DOHH2 (cell line): ENCODE data around the gene RASL11B.

Source experiments
- H3F3A ChIP-seq: fragments of 200-600 bp; sonication (generic), shearing (Covaris generic); 2 replicates; pipeline ENCODE4 v1.6.0; 2016; ENCODE audit warnings: antibody characterized with exemption, mild to moderate bottlenecking; ENCODE audit not compliant: control insufficient read depth, insufficient read depth
- H3K27ac ChIP-seq: fragments of 200-600 bp; sonication (generic); 2 replicates; pipeline ENCODE4 v1.5.1; 2014; ENCODE audit warnings: low read depth, mild to moderate bottlenecking, low read length, moderate library complexity
- H3K27me3 ChIP-seq: fragments of 200-600 bp; sonication (generic); 2 replicates; pipeline ENCODE4 v1.6.1; 2014; ENCODE audit warnings: mild to moderate bottlenecking, low read length, mixed read lengths; ENCODE audit not compliant: control insufficient read depth
- H3K36me3 ChIP-seq: fragments of 200-600 bp; sonication (generic); 2 replicates; pipeline ENCODE4 v1.6.1; 2014; ENCODE audit warnings: mild to moderate bottlenecking, low read length, moderate library complexity, mixed read lengths; ENCODE audit not compliant: control insufficient read depth
- H3K4me1 ChIP-seq: fragments of 200-600 bp; sonication (generic); 2 replicates; pipeline ENCODE4 v1.6.1; 2014; ENCODE audit warnings: mild to moderate bottlenecking, low read length, mixed read lengths; ENCODE audit not compliant: control insufficient read depth
- H3K4me2 ChIP-seq: fragments of 200-600 bp; sonication (generic); 2 replicates; pipeline ENCODE4 v1.6.0; 2014; ENCODE audit warnings: mild to moderate bottlenecking, low read length, moderate library complexity
- H3K4me3 ChIP-seq: fragments of 200-600 bp; sonication (generic); 2 replicates; pipeline ENCODE4 v1.5.1; 2014; ENCODE audit warnings: mild to moderate bottlenecking, low read length, mixed read lengths
- H3K79me2 ChIP-seq: fragments of 200-600 bp; sonication (generic); 2 replicates; pipeline ENCODE4 v1.6.1; 2014; ENCODE audit warnings: mild to moderate bottlenecking, low read length, mixed read lengths; ENCODE audit not compliant: control insufficient read depth
- H3K9me2 ChIP-seq: fragments of 200-600 bp; sonication (generic); replicated peaks from 2 replicates; pipeline ENCODE4 v1.6.1; 2014; ENCODE audit warnings: mild to moderate bottlenecking, low read length, mixed read lengths; ENCODE audit not compliant: control insufficient read depth
- H3K9me3 ChIP-seq: fragments of 200-600 bp; sonication (generic); 2 replicates; pipeline ENCODE4 v1.6.1; 2014; ENCODE audit warnings: antibody characterized with exemption, low read length, mixed read lengths; ENCODE audit not compliant: control insufficient read depth, insufficient read depth
- H4K20me1 ChIP-seq: fragments of 200-600 bp; sonication (generic); 2 replicates; pipeline ENCODE4 v1.6.0; 2014; ENCODE audit warnings: low read depth, mild to moderate bottlenecking, antibody characterized with exemption, low read length, moderate library complexity; ENCODE audit not compliant: control insufficient read depth, insufficient read depth
- EZH2phosphoT487 ChIP-seq: fragments of 200-600 bp; sonication (generic); IDR thresholded peaks from 2 replicates; pipeline ENCODE4 v1.6.1; 2017; ENCODE audit warnings: borderline replicate concordance, mild to moderate bottlenecking, antibody characterized with exemption, low read length, moderate library complexity, mixed read lengths
- TF ChIP-seq, protein P1 (sequence below): fragments of 200-600 bp; sonication (generic); IDR thresholded peaks from one replicate; pipeline ENCODE4 v1.5.1; 2014; ENCODE audit warnings: antibody characterized with exemption, mild to moderate bottlenecking, low read depth, low read length; ENCODE audit not compliant: poor library complexity, severe bottlenecking

Gene RASL11B

GRCh38 chr4:52860361-52860760, 1.8 kb upstream of the RASL11B start:
- Histone ChIP-seq H3F3A (no peaks in the 10 kb centered on the region), H3K4me2 (no peak overlapping the region), H3K4me3 (no peak overlapping the region), H3K27me3 (peaks cover 11% of the 10 kb centered on the region), H4K20me1 (no peaks in the 10 kb centered on the region), H3K79me2 (no peaks in the 10 kb centered on the region), H3K36me3 (no peaks in the 10 kb centered on the region), H3K9me2 (no peaks in the 10 kb centered on the region), H3K4me1 (peaks cover 12% of the 10 kb centered on the region), H3K9me3 (no peaks in the 10 kb centered on the region), H3K27ac (no peak overlapping the region)
- no peak for TF ChIP-seq EZH2phosphoT487
- TF ChIP-seq, protein P1, sequence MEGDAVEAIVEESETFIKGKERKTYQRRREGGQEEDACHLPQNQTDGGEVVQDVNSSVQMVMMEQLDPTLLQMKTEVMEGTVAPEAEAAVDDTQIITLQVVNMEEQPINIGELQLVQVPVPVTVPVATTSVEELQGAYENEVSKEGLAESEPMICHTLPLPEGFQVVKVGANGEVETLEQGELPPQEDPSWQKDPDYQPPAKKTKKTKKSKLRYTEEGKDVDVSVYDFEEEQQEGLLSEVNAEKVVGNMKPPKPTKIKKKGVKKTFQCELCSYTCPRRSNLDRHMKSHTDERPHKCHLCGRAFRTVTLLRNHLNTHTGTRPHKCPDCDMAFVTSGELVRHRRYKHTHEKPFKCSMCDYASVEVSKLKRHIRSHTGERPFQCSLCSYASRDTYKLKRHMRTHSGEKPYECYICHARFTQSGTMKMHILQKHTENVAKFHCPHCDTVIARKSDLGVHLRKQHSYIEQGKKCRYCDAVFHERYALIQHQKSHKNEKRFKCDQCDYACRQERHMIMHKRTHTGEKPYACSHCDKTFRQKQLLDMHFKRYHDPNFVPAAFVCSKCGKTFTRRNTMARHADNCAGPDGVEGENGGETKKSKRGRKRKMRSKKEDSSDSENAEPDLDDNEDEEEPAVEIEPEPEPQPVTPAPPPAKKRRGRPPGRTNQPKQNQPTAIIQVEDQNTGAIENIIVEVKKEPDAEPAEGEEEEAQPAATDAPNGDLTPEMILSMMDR = no peak

GRCh38 chr4:52861171-52861823, 820 bp upstream of the RASL11B start:
- H3K4me1 ChIP-seq = peaks cover 12% of the 10 kb centered on the region
- peaks cover 11% of the 10 kb centered on the region for H3K27me3 ChIP-seq
- no peaks in the 10 kb centered on the region for H3K9me2 ChIP-seq
- no peak for TF ChIP-seq EZH2phosphoT487
- TF ChIP-seq, protein P1 = no peak
- peak overlapping the region; percentile 68 for H3K4me3 ChIP-seq
- no peaks in the 10 kb centered on the region for H3F3A ChIP-seq
- H3K9me3 ChIP-seq = no peaks in the 10 kb centered on the region
- H3K36me3 ChIP-seq = no peaks in the 10 kb centered on the region
- peak overlapping the region; percentile 72 for H3K4me2 ChIP-seq
- H3K79me2 ChIP-seq = no peaks in the 10 kb centered on the region
- no peaks in the 10 kb centered on the region for H4K20me1 ChIP-seq
- H3K27ac ChIP-seq = no peak overlapping the region

DNA sequence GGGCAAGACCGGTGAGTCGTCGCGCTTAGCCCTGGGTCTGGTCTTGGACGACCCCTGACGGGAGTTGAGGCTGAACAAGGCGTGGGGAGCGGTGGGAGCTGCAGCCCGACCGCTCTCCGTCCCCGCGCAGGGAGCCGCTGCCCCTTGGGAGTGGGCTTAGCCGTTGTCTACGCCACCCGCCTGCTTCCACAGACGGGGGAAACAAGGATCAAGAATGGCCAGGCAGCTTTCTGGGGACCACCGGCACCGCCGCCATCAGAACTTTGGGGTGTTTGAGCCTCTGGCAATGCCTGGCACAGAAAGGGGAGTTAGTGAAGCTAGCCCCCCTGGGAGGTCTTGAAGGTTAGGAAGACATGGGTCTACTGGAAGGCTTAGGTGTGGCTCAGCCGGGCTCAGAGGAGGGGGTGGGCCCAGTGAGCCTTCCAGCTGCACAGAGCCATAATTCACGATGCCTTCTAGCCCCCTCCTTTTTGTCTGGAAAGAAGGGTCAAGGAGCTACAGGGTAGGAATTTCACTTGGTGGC, 583 bp downstream of the RASL11B start:
- peaks cover 11% of the 10 kb centered on the region for H3K27me3 ChIP-seq
- peak overlapping the region; percentile 68 for H3K4me3 ChIP-seq
- no peaks in the 10 kb centered on the region for H3F3A ChIP-seq
- H3K27ac ChIP-seq = no peak overlapping the region
- H3K4me1 ChIP-seq = peaks cover 12% of the 10 kb centered on the region
- H4K20me1 ChIP-seq = no peaks in the 10 kb centered on the region
- TF ChIP-seq, protein P1 = no peak
- TF ChIP-seq EZH2phosphoT487 = no peak
- no peaks in the 10 kb centered on the region for H3K9me2 ChIP-seq
- peak overlapping the region; percentile 72 for H3K4me2 ChIP-seq
- no peaks in the 10 kb centered on the region for H3K9me3 ChIP-seq
- no peaks in the 10 kb centered on the region for H3K79me2 ChIP-seq
- no peaks in the 10 kb centered on the region for H3K36me3 ChIP-seq
